CD4-positive, alpha-beta T cell treated with Interleukin-4 for 4 hours (primary cell): ENCODE results near the gene ABHD8.

Experiments used
- DNase-seq: peaks from one replicate; pipeline ENCODE4 v3.0.0-alpha.2; 2020

Gene ABHD8

GRCh38 chr19:17333611-17334413 is 30.6 kb upstream of the ABHD8 start:
- peak; percentile 85 for DNase-seq

DNA sequence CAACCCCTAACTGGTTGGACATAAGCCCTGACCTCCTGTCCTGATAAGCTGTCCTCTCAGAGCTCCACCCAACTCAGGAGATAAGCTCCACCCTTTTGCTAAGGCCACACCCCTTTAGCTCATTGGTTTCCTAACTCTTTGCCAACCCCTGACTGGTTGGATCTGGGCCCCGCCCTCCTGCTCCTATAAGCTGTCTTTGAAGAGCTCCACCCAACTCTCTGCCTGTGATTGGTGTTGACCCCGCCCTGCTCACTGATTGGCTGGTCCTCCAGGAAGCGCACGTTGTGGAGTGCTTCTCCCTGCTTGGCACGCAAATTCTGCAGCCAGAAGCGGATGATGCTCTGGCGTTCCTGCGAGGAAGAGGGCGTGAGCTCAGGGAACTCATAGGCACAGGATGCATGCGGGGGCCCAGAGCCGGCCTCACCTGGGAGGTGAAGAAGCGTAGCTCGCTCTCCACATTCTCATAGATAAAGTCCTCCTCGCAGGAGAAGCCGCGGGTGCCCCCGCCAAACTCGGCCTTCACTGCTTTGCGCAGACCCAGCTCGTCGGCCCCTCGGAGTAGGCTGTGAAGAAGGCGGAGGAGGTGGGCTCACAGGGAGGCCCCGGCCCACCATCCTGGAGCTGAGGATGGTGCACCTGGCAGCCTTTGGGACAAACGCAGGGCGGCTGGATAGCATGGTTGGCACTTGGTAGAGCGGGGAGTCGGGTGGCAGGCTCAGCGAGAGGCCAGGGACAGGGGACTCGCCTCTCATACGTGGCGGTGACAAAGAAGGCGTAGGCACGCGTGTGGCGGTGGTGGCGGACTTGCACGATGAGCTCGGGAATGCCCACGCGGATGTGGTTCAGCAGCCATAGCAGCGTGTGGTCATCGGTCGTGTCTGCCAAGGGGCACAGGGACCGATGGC is 29.7 kb upstream of the ABHD8 start:
- DNase-seq = no peak

- no peak for DNase-seq
Measured at GRCh38 chr19:17332360-17332676, 29.1 kb upstream of the ABHD8 start.

- no peak for DNase-seq
Measured at GRCh38 chr19:17331045-17331558, 27.9 kb upstream of the ABHD8 start.

GRCh38 chr19:17330262-17331044 is 27.2 kb upstream of the ABHD8 start:
- no peak for DNase-seq

- DNase-seq = no peak
Measured at GRCh38 chr19:17329366-17330261, 26.4 kb upstream of the ABHD8 start.

- DNase-seq = peak; percentile 15
Measured at GRCh38 chr19:17328517-17329365, 25.5 kb upstream of the ABHD8 start.

DNA sequence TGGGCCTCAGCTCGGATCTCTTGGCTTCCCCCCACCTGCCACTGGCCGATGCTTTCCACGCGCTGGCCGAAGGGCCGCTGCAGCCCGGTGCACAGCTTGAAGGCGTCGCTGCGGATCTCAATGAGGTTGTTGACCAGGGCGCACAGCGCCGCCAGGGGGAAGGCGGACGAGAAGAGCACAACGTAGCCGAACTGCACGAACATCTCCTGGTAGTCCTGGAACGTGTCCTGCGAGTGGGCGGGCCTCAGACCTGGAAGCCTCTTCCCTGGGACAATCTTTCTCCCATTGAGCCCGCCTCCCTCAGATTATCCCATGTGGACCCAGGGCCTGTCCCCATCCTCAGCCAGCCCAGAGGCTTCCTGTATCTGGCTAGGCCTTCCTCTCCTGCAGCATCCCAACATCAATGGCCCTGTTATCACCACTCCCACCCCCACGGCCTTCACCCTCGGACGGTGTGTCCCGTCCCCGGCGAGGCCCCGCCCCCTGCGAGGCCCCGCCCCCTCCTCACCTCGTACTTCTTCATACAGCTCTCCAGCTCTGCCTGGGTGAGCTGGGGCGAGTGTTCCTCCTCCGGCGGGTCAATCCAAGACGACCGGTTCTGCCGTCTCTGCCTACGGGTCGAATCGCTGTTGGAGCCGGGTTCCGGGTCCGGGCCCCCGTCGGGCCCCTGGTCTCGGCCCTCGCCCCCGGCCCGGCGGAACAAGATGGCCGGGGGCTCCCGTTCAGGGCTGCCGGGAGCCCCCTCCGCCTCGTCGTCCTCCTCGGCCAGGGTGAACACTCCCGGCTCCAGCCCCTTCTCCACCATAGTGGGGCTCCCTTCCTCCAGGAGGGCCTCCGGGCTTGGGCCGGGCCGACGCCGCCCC is 24.7 kb upstream of the ABHD8 start:
- DNase-seq = peak; percentile 38

DNA sequence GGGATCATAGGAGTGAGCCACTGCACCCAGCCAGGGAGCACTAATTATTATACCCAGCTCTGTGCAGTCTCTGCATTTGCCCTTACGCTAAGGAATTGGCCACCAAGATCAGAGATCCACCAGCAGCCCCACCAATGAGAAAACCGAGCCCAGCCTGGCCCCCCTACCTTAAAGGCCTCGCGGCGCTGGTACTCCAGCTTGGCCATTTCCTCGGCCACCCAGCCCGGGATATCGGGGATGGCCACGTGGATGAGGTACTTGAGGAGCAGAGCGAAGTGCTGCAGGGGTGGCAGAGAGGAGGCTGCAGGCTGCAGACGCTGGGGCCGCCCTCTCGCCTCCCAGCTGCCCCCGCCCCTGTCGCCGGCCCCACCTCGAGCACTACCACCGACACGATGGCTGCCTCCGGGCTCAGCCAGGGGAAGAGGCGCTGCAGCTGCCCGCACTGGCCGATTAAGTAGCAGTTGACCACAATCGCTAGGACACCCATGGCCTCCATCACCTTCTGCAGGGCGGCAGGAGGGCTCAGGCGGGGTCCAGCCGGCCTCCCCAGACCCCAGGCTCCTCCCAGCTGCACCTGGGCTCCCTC is 23.9 kb upstream of the ABHD8 start:
- no peak for DNase-seq

- no peak for DNase-seq
Measured at GRCh38 chr19:17326595-17326966, 23.4 kb upstream of the ABHD8 start.

DNA sequence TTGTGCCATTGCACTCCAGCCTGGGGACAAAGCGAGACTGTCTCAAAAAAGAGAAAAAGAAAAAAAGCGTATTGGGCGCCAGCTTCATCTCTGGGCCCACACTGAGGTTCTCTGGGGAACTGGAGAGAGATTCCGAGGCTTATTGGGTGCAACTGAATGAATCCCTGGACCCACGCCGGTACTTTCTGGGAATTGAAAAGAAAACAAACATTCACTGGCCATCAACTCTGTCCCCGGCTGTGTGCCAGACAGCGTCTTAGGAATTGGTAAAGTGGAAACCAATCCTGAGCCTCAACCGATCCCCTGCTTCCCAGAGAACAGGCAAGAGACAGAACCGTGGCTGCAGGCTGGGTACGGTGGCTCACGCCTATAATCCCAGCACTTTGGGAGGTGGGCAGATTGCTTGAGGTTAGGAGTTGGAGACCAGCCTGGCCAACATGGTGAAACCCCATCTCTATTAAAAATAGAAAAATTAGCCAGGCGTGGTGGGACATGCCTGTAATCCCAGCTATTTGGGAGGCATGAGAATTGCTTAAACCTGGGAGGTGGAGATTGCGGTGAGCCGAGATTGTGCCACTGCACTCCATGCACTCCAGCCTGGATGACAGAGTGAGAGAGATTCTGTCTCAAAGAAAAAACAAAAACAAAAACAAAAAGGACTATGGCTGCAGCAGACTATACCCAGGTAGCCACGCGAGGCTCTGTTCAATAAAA is 22.8 kb upstream of the ABHD8 start:
- DNase-seq = no peak

DNA sequence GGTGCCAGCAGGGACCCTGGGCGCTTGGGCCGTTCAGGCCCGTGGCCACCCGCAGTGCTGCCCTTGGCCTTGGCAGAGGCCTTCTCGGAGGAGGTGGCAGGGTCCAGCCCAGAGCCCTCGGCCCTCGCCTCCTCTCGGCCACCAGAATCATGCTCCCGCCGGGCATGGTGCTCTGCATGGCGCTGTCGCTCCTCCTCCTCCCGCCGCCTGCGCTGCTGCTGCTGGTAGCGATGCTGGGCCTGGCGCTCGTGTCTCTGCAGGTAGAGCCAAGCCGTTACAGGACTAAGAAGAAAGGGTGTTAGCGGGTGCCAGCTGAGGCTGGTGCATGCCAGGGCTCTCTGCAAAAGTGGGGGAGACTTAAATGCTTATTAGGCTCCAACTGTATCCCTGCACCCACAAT is 21.9 kb upstream of the ABHD8 start:
- no peak for DNase-seq

DNA sequence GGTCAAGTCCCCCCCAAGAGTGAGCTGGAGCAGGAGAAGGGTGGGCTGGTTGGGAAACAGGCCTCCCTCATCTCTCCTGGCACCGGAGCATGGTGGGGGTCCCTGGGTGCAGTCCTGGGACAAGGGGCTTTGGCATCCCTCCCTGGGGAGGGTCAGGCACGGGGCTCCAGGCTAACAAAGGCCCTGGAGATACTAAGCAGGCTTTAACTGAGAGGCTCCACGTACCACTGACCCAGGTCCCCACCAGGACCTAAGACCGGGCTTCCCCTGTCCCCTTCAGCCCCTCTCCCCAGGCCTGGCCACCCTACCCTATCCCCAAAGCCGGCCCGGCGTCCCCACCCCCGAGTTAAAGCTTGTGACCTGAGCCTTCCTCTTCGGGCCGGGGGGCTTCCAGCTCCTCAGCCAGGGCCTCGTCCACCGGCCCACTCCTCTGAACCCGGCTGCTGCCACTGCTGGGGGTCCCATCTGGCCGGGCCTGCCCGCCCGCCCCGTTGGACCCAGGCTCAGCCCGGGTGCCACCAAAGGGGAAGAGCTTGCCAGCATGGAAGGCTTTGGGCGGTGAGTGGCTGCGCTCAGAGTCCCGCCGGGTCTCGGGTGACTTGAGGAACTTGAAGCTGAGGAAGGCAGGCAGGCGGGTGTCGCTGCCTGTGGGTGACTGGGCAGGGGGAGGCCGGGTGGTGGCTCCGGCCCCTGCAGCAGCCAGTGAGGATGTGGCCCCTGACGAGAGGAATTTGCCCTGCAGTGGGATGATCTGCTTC is 21.3 kb upstream of the ABHD8 start:
- no peak for DNase-seq

DNA sequence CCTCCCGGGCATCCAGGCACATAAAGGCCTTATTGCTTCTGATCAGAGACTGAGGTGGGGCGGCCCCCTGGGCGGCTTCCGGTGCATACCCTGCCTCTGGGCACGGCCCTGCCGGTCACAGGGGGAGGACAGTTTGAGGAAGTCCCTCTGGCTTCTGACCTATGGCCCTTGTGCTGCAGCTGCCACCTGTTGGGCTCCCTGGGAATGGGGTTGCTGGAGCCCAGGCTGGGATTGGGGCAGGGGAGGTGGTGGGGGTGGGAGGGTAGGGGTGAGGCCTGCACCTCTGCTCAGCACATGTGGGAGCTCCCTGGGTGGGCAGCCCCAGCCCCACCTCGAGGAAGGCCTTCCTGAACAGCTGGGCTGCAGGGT is 20.7 kb upstream of the ABHD8 start:
- no peak for DNase-seq

- DNase-seq = no peak
Measured at GRCh38 chr19:17323300-17323963, 20.2 kb upstream of the ABHD8 start.

- no peak for DNase-seq
Measured at GRCh38 chr19:17322854-17323253, 19.6 kb upstream of the ABHD8 start.

GRCh38 chr19:17321655-17322489 is 18.6 kb upstream of the ABHD8 start:
- DNase-seq = no peak
